Measurements from ENCODE around the gene NTNG1. TPM values are rescaled to one million over a fixed set of nuclear protein-coding genes. Genes with fewer than 3 reads are reported as not detected.

The NTNG1 gene
- total RNA-seq, 1 donor from 2014 or later, result 19.7 TPM

GRCh38 chr1:107262467-107263286, 121.8 kb downstream of the NTNG1 start:
- Mint-ChIP-seq H3K36me3 (peaks cover 5% of the 10 kb centered on the region), H3K27me3 (no peaks in the 10 kb centered on the region), H3K9me3 (peaks cover 4% of the 10 kb centered on the region), H3K27ac (no peak overlapping the region), H3K4me1 (ENCODE audit: unreplicated experiment) (peaks cover 12% of the 10 kb centered on the region), H3K4me3 (no peak overlapping the region)
- DNase-seq (ENCODE audit: extremely low spot score, unreplicated experiment), result no peak
- TF ChIP-seq CTCF (conservative IDR thresholded peaks at IDR 0.05), result no peak

GRCh38 chr1:107263291-107263915, 122.6 kb downstream of the NTNG1 start:
- H3K36me3 Mint-ChIP-seq, result peaks cover 5% of the 10 kb centered on the region
- no peak for DNase-seq (ENCODE audit: extremely low spot score, unreplicated experiment)
- peaks cover 4% of the 10 kb centered on the region for H3K9me3 Mint-ChIP-seq
- H3K27ac Mint-ChIP-seq, result no peak overlapping the region
- H3K4me3 Mint-ChIP-seq, result no peak overlapping the region
- no peak for TF ChIP-seq CTCF (conservative IDR thresholded peaks at IDR 0.05)
- no peaks in the 10 kb centered on the region for H3K27me3 Mint-ChIP-seq
- peaks cover 12% of the 10 kb centered on the region for H3K4me1 Mint-ChIP-seq (ENCODE audit: unreplicated experiment)

- TF ChIP-seq CTCF (conservative IDR thresholded peaks at IDR 0.05), result no peak
- peak overlapping the region; percentile 20 for H3K4me3 Mint-ChIP-seq
- no peak for DNase-seq (ENCODE audit: extremely low spot score, unreplicated experiment)
- peaks cover 12% of the 10 kb centered on the region for H3K4me1 Mint-ChIP-seq (ENCODE audit: unreplicated experiment)
- H3K27me3 Mint-ChIP-seq, result no peaks in the 10 kb centered on the region
- peaks cover 5% of the 10 kb centered on the region for H3K36me3 Mint-ChIP-seq
- H3K27ac Mint-ChIP-seq, result peak overlapping the region; percentile 30
- H3K9me3 Mint-ChIP-seq, result peaks cover 4% of the 10 kb centered on the region
These were observed 123.2 kb downstream of the NTNG1 start for GRCh38 chr1:107264007-107264406.

GRCh38 chr1:107264561-107264960, 123.7 kb downstream of the NTNG1 start:
- Mint-ChIP-seq H3K4me3 (no peak overlapping the region), H3K36me3 (peaks cover 5% of the 10 kb centered on the region), H3K4me1 (ENCODE audit: unreplicated experiment) (peaks cover 12% of the 10 kb centered on the region), H3K27ac (no peak overlapping the region), H3K27me3 (no peaks in the 10 kb centered on the region), H3K9me3 (peaks cover 4% of the 10 kb centered on the region)
- no peak for TF ChIP-seq CTCF (conservative IDR thresholded peaks at IDR 0.05)
- DNase-seq (ENCODE audit: extremely low spot score, unreplicated experiment), result no peak

- DNase-seq (ENCODE audit: extremely low spot score, unreplicated experiment), result no peak
- H3K9me3 Mint-ChIP-seq, result peaks cover 4% of the 10 kb centered on the region
- no peak overlapping the region for H3K4me3 Mint-ChIP-seq
- H3K4me1 Mint-ChIP-seq (ENCODE audit: unreplicated experiment), result peaks cover 12% of the 10 kb centered on the region
- H3K27me3 Mint-ChIP-seq, result no peaks in the 10 kb centered on the region
- no peak overlapping the region for H3K27ac Mint-ChIP-seq
- no peak for TF ChIP-seq CTCF (conservative IDR thresholded peaks at IDR 0.05)
- H3K36me3 Mint-ChIP-seq, result no peaks in the 10 kb centered on the region
These were observed 126.7 kb downstream of the NTNG1 start for GRCh38 chr1:107267489-107267888.
